WTC11 (cell line): ENCODE measurements around the gene RXRB. TPM values are rescaled to one million over a fixed set of nuclear protein-coding genes. Genes with fewer than 3 reads are reported as not detected.

Source experiments
- ATAC-seq: fragments of 200-7000 bp; cut with Tn5 transposase; 2 replicates; pipeline ENCODE4 v1.10.0; 2021; ENCODE audit warnings: mild to moderate bottlenecking, moderate library complexity
- CTCF ChIA-PET: fragments of 300-600 bp; sonication (Branson Sonifier 250); formaldehyde crosslinking; loops from one replicate; lab custom pipeline; 2021; ENCODE audit warnings: antibody characterized with exemption; lab: Charles Lee
- POLR2A ChIA-PET: fragments of 350-600 bp; sonication (Branson Sonifier 250); formaldehyde crosslinking; loops from one replicate; lab custom pipeline; 2021; ENCODE audit warnings: antibody characterized with exemption; lab: Charles Lee
- DNase-seq: peaks from one replicate; pipeline ENCODE4 v3.0.0; 2021; ENCODE audit warnings: low spot score
- H3K27ac Mint-ChIP-seq: 2 replicates; pipeline ENCODE4 v1.8.0; 2021; ENCODE audit warnings: mixed read lengths
- H3K27me3 Mint-ChIP-seq: 2 replicates; pipeline ENCODE4 v1.8.0; 2021; ENCODE audit warnings: low read depth, mild to moderate bottlenecking, moderate library complexity, mixed read lengths
- H3K36me3 Mint-ChIP-seq: 2 replicates; pipeline ENCODE4 v1.8.0; 2021; ENCODE audit warnings: mixed read lengths
- H3K4me1 Mint-ChIP-seq: 2 replicates; pipeline ENCODE4 v1.8.0; 2022; ENCODE audit warnings: mixed read lengths
- H3K4me3 Mint-ChIP-seq: 2 replicates; pipeline ENCODE4 v1.8.0; 2021; ENCODE audit warnings: mild to moderate bottlenecking, moderate library complexity, mixed read lengths
- H3K9me3 Mint-ChIP-seq: 2 replicates; pipeline ENCODE4 v1.8.0; 2021; ENCODE audit warnings: mixed read lengths
- ATF1 ChIP-seq: sonication (generic); formaldehyde crosslinking; IDR thresholded peaks from 2 replicates; pipeline ENCODE4 v1.8.1; 2023; ENCODE audit warnings: mild to moderate bottlenecking, moderate library complexity, missing genetic modification reagents
- CREB1 ChIP-seq: sonication (generic); formaldehyde crosslinking; IDR thresholded peaks from 2 replicates; pipeline ENCODE4 v1.8.0; 2023; ENCODE audit warnings: mild to moderate bottlenecking, missing genetic modification reagents
- ELF4 ChIP-seq: sonication (generic); formaldehyde crosslinking; IDR thresholded peaks from 2 replicates; pipeline ENCODE4 v1.8.1; 2022; ENCODE audit warnings: low read depth, mild to moderate bottlenecking, moderate library complexity, missing genetic modification reagents
- FOXK1 ChIP-seq: sonication (generic); formaldehyde crosslinking; IDR thresholded peaks from 2 replicates; pipeline ENCODE4 v1.8.0; 2022; ENCODE audit warnings: mild to moderate bottlenecking, moderate library complexity, missing genetic modification reagents
- GTF2I ChIP-seq: fragments of 250-450 bp; sonication (Bioruptor Pico); conservative IDR thresholded peaks from 2 replicates; pipeline ENCODE4 v1.4.0; 2021; ENCODE audit warnings: mild to moderate bottlenecking
- MXD4 ChIP-seq: fragments of 250-450 bp; sonication (Bioruptor Pico); IDR thresholded peaks from 2 replicates; pipeline ENCODE4 v1.8.0; 2021; ENCODE audit warnings: mild to moderate bottlenecking, moderate library complexity, borderline replicate concordance
- NFYB ChIP-seq: sonication (generic); formaldehyde crosslinking; conservative IDR thresholded peaks from 2 replicates; pipeline ENCODE4 v1.8.0; 2022; ENCODE audit warnings: low read depth, missing genetic modification reagents
- NR2C2 ChIP-seq: sonication (generic); formaldehyde crosslinking; IDR thresholded peaks from 2 replicates; pipeline ENCODE4 v1.8.0; 2022; ENCODE audit warnings: mild to moderate bottlenecking, missing genetic modification reagents
- PREB ChIP-seq: sonication (generic); formaldehyde crosslinking; IDR thresholded peaks from 2 replicates; pipeline ENCODE4 v1.8.1; 2022; ENCODE audit warnings: mild to moderate bottlenecking, missing genetic modification reagents, moderate library complexity, borderline replicate concordance
- PRRX2 ChIP-seq: fragments of 250-450 bp; sonication (Bioruptor Pico); IDR thresholded peaks from 2 replicates; pipeline ENCODE4 v1.8.0; 2021; ENCODE audit warnings: mild to moderate bottlenecking
- STAT6 ChIP-seq: sonication (generic); formaldehyde crosslinking; conservative IDR thresholded peaks from 2 replicates; pipeline ENCODE4 v1.8.1; 2023; ENCODE audit warnings: mild to moderate bottlenecking, low read depth, missing genetic modification reagents, moderate library complexity
- ZNF232 ChIP-seq: sonication (generic); formaldehyde crosslinking; IDR thresholded peaks from 2 replicates; pipeline ENCODE4 v1.8.0; 2022; ENCODE audit warnings: mild to moderate bottlenecking, missing genetic modification reagents
- ZNF671 ChIP-seq: fragments of 250-450 bp; sonication (Bioruptor Pico); IDR thresholded peaks from 2 replicates; pipeline ENCODE4 v1.8.0; 2021; ENCODE audit warnings: mild to moderate bottlenecking
- total RNA-seq: library from RNA; stranded (reverse); gene quantifications from 3 replicates; pipeline ENCODE4 v1.2.3, GENCODE V29; 2021
- TF ChIP-seq, protein P1 (sequence below): fragments of 250-450 bp; sonication (Bioruptor Pico); IDR thresholded peaks from 2 replicates; pipeline ENCODE4 v1.9.0; 2021; ENCODE audit warnings: mild to moderate bottlenecking, borderline replicate concordance
- TF ChIP-seq, protein P2 (sequence below): sonication (generic); formaldehyde crosslinking; IDR thresholded peaks from 2 replicates; pipeline ENCODE4 v1.8.1; 2023; ENCODE audit warnings: mild to moderate bottlenecking, missing genetic modification reagents, moderate library complexity
- TF ChIP-seq, protein P3 (sequence below): sonication (generic); formaldehyde crosslinking; IDR thresholded peaks from 2 replicates; pipeline ENCODE4 v1.8.1; 2022; ENCODE audit warnings: missing genetic modification reagents, borderline replicate concordance
- TF ChIP-seq, protein P4 (sequence below): fragments of 250-450 bp; sonication (Bioruptor Pico); conservative IDR thresholded peaks from 2 replicates; pipeline ENCODE4 v1.9.0; 2021; ENCODE audit warnings: mild to moderate bottlenecking
- TF ChIP-seq, protein P5 (sequence below): sonication (generic); formaldehyde crosslinking; IDR thresholded peaks from 2 replicates; pipeline ENCODE4 v1.8.0; 2023; ENCODE audit warnings: mild to moderate bottlenecking, missing genetic modification reagents

RXRB gene
- total RNA-seq, 1 experiment from 2014 or later = 24.5 TPM

- ATAC-seq (no peak), DNase-seq (no peak)
- no peaks in the 10 kb centered on the region for H3K36me3 Mint-ChIP-seq
- H3K4me3 Mint-ChIP-seq = no peak overlapping the region
- 0 out of 2 replicates have a peak, but pooled peaks cover 3% of the 10 kb centered on the region for H3K9me3 Mint-ChIP-seq
- H3K27me3 Mint-ChIP-seq = peaks cover 98% of the 10 kb centered on the region
- POLR2A ChIA-PET = no interaction called here
- H3K27ac Mint-ChIP-seq = no peak overlapping the region
- H3K4me1 Mint-ChIP-seq = peaks cover 28% of the 10 kb centered on the region
- CTCF ChIA-PET = interaction anchor here (1.3 to 2.6 kb wide), 2 partner anchors 31 to 91 kb away, joined by 3 to 14 read pairs; no protein-coding TSS in a partner anchor
- no peak for TF ChIP-seq STAT6 (CRISPR knock-in tag)
- no peak for TF ChIP-seq FOXK1 (CRISPR knock-in tag)
- TF ChIP-seq NR2C2 (CRISPR knock-in tag) = no peak
- no peak for TF ChIP-seq ATF1 (CRISPR knock-in tag)
- TF ChIP-seq, protein P1, sequence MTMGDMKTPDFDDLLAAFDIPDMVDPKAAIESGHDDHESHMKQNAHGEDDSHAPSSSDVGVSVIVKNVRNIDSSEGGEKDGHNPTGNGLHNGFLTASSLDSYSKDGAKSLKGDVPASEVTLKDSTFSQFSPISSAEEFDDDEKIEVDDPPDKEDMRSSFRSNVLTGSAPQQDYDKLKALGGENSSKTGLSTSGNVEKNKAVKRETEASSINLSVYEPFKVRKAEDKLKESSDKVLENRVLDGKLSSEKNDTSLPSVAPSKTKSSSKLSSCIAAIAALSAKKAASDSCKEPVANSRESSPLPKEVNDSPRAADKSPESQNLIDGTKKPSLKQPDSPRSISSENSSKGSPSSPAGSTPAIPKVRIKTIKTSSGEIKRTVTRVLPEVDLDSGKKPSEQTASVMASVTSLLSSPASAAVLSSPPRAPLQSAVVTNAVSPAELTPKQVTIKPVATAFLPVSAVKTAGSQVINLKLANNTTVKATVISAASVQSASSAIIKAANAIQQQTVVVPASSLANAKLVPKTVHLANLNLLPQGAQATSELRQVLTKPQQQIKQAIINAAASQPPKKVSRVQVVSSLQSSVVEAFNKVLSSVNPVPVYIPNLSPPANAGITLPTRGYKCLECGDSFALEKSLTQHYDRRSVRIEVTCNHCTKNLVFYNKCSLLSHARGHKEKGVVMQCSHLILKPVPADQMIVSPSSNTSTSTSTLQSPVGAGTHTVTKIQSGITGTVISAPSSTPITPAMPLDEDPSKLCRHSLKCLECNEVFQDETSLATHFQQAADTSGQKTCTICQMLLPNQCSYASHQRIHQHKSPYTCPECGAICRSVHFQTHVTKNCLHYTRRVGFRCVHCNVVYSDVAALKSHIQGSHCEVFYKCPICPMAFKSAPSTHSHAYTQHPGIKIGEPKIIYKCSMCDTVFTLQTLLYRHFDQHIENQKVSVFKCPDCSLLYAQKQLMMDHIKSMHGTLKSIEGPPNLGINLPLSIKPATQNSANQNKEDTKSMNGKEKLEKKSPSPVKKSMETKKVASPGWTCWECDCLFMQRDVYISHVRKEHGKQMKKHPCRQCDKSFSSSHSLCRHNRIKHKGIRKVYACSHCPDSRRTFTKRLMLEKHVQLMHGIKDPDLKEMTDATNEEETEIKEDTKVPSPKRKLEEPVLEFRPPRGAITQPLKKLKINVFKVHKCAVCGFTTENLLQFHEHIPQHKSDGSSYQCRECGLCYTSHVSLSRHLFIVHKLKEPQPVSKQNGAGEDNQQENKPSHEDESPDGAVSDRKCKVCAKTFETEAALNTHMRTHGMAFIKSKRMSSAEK (CRISPR knock-in tag) = no peak
- TF ChIP-seq ZNF232 = no peak
- TF ChIP-seq GTF2I (CRISPR knock-in tag) = no peak
- TF ChIP-seq, protein P2, sequence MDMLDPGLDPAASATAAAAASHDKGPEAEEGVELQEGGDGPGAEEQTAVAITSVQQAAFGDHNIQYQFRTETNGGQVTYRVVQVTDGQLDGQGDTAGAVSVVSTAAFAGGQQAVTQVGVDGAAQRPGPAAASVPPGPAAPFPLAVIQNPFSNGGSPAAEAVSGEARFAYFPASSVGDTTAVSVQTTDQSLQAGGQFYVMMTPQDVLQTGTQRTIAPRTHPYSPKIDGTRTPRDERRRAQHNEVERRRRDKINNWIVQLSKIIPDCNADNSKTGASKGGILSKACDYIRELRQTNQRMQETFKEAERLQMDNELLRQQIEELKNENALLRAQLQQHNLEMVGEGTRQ (CRISPR knock-in tag) = no peak
- no peak for TF ChIP-seq PRRX2 (CRISPR knock-in tag)
- TF ChIP-seq ELF4 = no peak
- no peak for TF ChIP-seq MXD4
- TF ChIP-seq, protein P3, sequence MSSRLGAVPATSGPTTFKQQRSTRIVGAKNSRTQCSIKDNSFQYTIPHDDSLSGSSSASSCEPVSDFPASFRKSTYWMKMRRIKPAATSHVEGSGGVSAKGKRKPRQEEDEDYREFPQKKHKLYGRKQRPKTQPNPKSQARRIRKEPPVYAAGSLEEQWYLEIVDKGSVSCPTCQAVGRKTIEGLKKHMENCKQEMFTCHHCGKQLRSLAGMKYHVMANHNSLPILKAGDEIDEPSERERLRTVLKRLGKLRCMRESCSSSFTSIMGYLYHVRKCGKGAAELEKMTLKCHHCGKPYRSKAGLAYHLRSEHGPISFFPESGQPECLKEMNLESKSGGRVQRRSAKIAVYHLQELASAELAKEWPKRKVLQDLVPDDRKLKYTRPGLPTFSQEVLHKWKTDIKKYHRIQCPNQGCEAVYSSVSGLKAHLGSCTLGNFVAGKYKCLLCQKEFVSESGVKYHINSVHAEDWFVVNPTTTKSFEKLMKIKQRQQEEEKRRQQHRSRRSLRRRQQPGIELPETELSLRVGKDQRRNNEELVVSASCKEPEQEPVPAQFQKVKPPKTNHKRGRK (CRISPR knock-in tag) = no peak
- no peak for TF ChIP-seq ZNF671 (CRISPR knock-in tag)
- TF ChIP-seq, protein P4, sequence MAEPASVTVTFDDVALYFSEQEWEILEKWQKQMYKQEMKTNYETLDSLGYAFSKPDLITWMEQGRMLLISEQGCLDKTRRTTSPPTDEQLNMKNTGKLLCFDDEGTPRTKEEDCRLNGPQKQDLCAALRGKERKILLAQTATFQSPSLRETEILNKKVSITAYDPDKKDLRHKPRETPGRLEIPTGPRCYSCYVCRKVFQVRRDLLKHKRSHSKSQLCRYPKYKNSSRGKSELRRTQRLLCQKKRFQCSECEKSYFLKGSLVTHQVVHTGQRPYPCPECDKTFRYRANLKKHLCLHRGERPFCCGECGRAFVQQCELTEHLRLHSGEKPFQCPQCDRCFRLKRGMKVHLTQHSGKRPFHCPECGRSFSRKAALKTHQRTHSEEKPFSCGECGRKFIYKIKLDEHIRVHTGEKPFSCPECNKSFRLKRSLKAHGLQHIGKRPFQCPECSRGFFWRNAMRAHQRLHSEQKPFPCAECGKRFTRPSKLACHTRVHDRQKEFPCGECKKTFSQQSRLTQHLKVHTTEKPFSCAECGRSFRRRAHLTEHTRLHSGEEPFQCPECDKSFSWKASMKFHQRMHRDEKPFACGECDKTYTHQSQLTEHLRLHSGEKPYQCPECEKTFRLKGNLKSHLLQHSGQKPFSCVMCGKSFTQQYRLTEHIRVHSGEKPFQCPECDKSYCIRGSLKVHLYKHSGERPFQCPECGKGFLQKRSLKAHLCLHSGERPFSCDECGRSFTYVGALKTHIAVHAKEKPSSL (CRISPR knock-in tag) = no peak
- TF ChIP-seq NFYB (CRISPR knock-in tag) = no peak
- TF ChIP-seq CREB1 (CRISPR knock-in tag) = no peak
- TF ChIP-seq, protein P5, sequence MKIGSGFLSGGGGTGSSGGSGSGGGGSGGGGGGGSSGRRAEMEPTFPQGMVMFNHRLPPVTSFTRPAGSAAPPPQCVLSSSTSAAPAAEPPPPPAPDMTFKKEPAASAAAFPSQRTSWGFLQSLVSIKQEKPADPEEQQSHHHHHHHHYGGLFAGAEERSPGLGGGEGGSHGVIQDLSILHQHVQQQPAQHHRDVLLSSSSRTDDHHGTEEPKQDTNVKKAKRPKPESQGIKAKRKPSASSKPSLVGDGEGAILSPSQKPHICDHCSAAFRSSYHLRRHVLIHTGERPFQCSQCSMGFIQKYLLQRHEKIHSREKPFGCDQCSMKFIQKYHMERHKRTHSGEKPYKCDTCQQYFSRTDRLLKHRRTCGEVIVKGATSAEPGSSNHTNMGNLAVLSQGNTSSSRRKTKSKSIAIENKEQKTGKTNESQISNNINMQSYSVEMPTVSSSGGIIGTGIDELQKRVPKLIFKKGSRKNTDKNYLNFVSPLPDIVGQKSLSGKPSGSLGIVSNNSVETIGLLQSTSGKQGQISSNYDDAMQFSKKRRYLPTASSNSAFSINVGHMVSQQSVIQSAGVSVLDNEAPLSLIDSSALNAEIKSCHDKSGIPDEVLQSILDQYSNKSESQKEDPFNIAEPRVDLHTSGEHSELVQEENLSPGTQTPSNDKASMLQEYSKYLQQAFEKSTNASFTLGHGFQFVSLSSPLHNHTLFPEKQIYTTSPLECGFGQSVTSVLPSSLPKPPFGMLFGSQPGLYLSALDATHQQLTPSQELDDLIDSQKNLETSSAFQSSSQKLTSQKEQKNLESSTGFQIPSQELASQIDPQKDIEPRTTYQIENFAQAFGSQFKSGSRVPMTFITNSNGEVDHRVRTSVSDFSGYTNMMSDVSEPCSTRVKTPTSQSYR (CRISPR knock-in tag) = no peak
- no peak for TF ChIP-seq PREB (CRISPR knock-in tag)
Measured at GRCh38 chr6:33217246-33217645, 16.8 kb upstream of the RXRB start.
